Endothelial cell (in vitro differentiated cells): ENCODE data around the gene COL24A1. TPM values are rescaled to one million over a fixed set of nuclear protein-coding genes. Genes with fewer than 3 reads are reported as not detected.
A peak's percentile ranks its signal among the peaks of the same experiment; 100 is the strongest.

Source experiments
- DNase-seq: peaks from one replicate; pipeline ENCODE4 v3.0.0; 2021; ENCODE audit warnings: low spot score
- H3K27ac Mint-ChIP-seq: one replicate; pipeline ENCODE4 v1.8.0; 2021; ENCODE audit warnings: mixed read lengths, inconsistent platforms; ENCODE audit not compliant: unreplicated experiment
- H3K27me3 Mint-ChIP-seq: one replicate; pipeline ENCODE4 v1.8.0; 2021; ENCODE audit warnings: mild to moderate bottlenecking, moderate library complexity, mixed read lengths, inconsistent platforms; ENCODE audit not compliant: unreplicated experiment
- H3K36me3 Mint-ChIP-seq: one replicate; pipeline ENCODE4 v1.8.0; 2021; ENCODE audit warnings: mild to moderate bottlenecking, low read depth, mixed read lengths, inconsistent platforms; ENCODE audit not compliant: unreplicated experiment
- H3K4me1 Mint-ChIP-seq: one replicate; pipeline ENCODE4 v1.8.0; 2021; ENCODE audit warnings: mild to moderate bottlenecking, mixed read lengths, inconsistent platforms; ENCODE audit not compliant: unreplicated experiment
- H3K4me3 Mint-ChIP-seq: one replicate; pipeline ENCODE4 v1.8.0; 2021; ENCODE audit warnings: mild to moderate bottlenecking, mixed read lengths, inconsistent platforms; ENCODE audit not compliant: unreplicated experiment
- H3K9me3 Mint-ChIP-seq: one replicate; pipeline ENCODE4 v1.8.0; 2021; ENCODE audit warnings: mixed read lengths, inconsistent platforms; ENCODE audit not compliant: unreplicated experiment
- CTCF ChIP-seq: fragments of 200-600 bp; sonication (generic); IDR thresholded peaks from one replicate; pipeline ENCODE4 v1.5.0; 2021; ENCODE audit warnings: antibody characterized with exemption; ENCODE audit not compliant: unreplicated experiment
- total RNA-seq: library from RNA; stranded (reverse); fragmentation: NEBNext Ultra II Directional; extraction: Animal tissue kit (Norgen Biotek cat#: 25700); gene quantifications from one replicate; pipeline ENCODE4 v1.2.1, GENCODE V29; 2021; ENCODE audit not compliant: unreplicated experiment

COL24A1 gene
- total RNA-seq, 1 donor from 2014 or later, result 0.74 TPM

- no peaks in the 10 kb centered on the region for H3K27me3 Mint-ChIP-seq
- H3K27ac Mint-ChIP-seq, result no peak overlapping the region
- H3K4me1 Mint-ChIP-seq, result peaks cover 6% of the 10 kb centered on the region
- no peak overlapping the region for H3K4me3 Mint-ChIP-seq
- TF ChIP-seq CTCF, result no peak
- DNase-seq, result no peak
- no peaks in the 10 kb centered on the region for H3K9me3 Mint-ChIP-seq
- H3K36me3 Mint-ChIP-seq, result peaks cover 10% of the 10 kb centered on the region
Measured at GRCh38 chr1:85700422-85700821, 456.1 kb downstream of the COL24A1 start.

DNA sequence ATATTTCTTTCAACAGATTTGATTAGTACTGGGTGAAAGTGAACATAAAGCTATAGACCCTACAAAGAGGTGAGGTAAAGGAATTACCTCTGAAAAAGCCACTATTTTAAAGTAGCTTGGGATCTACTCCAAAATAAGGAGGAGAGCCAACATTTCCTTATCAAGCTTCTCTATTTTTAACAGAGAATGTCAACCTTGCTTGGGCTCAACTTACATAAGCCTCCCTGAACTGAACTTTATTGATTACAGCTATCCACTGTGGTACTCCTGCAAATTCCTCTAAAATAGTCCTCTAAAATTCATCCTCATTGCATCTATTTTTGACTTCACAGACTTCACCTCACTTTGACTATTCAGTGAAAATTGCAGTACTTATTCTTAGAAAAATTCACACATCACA is 458.7 kb downstream of the COL24A1 start:
- Mint-ChIP-seq H3K4me1 (no peaks in the 10 kb centered on the region), H3K27me3 (no peaks in the 10 kb centered on the region), H3K27ac (no peak overlapping the region), H3K4me3 (no peak overlapping the region), H3K36me3 (peaks cover 4% of the 10 kb centered on the region), H3K9me3 (no peaks in the 10 kb centered on the region)
- TF ChIP-seq CTCF, result no peak
- DNase-seq, result no peak

- Mint-ChIP-seq H3K27me3 (no peaks in the 10 kb centered on the region), H3K4me3 (no peak overlapping the region), H3K4me1 (no peaks in the 10 kb centered on the region), H3K9me3 (no peaks in the 10 kb centered on the region), H3K36me3 (peaks cover 14% of the 10 kb centered on the region), H3K27ac (no peak overlapping the region)
- TF ChIP-seq CTCF, result peak; percentile 23
- DNase-seq, result no peak
Measured at GRCh38 chr1:85692730-85693314, 463.8 kb downstream of the COL24A1 start.

DNA sequence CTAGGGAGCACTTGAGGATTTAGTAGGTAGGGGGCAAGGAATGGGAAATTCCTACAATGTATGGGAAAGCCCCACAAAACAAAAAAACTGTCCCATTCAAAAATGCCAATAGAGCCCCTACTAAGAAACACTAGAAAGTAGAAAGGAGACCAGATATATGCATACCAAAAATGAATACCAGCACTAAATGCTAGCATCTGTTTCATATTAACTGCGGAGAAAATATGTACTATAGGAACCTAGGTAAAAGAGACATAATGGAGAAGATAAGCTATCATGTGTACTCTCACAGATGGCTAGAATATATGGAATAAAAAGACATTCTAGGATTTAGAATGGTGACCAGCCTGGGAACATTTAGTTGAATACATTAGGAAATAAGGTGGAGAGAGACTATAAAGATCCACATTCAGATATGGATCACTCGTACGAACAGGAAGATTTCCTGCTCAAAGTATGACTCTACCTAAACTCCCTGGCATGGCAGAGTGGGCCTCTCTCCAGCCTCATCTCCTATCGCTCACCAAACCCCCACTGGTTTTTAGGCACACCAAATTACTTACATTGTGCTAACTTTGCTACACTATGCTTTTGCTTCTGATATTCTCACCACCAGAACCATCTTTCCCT is 466.7 kb downstream of the COL24A1 start:
- Mint-ChIP-seq H3K36me3 (peaks cover 11% of the 10 kb centered on the region), H3K4me1 (no peaks in the 10 kb centered on the region), H3K27ac (no peak overlapping the region), H3K4me3 (no peak overlapping the region), H3K27me3 (no peaks in the 10 kb centered on the region), H3K9me3 (no peaks in the 10 kb centered on the region)
- no peak for DNase-seq
- TF ChIP-seq CTCF, result no peak

- Mint-ChIP-seq H3K9me3 (no peaks in the 10 kb centered on the region), H3K36me3 (peaks cover 7% of the 10 kb centered on the region), H3K27ac (no peak overlapping the region), H3K4me3 (no peak overlapping the region), H3K27me3 (no peaks in the 10 kb centered on the region), H3K4me1 (no peaks in the 10 kb centered on the region)
- DNase-seq, result no peak
- TF ChIP-seq CTCF, result no peak
Measured at GRCh38 chr1:85683292-85684025, 473.1 kb downstream of the COL24A1 start.
